ENCODE results near the gene PIK3AP1. TPM values are rescaled to one million over a fixed set of nuclear protein-coding genes. Genes with fewer than 3 reads are reported as not detected.

The PIK3AP1 gene
- total and polyA plus RNA-seq, 2 of the 4 experiments (the other 2 are of a cell fraction) = under 0.01 to 0.14 TPM

DNA sequence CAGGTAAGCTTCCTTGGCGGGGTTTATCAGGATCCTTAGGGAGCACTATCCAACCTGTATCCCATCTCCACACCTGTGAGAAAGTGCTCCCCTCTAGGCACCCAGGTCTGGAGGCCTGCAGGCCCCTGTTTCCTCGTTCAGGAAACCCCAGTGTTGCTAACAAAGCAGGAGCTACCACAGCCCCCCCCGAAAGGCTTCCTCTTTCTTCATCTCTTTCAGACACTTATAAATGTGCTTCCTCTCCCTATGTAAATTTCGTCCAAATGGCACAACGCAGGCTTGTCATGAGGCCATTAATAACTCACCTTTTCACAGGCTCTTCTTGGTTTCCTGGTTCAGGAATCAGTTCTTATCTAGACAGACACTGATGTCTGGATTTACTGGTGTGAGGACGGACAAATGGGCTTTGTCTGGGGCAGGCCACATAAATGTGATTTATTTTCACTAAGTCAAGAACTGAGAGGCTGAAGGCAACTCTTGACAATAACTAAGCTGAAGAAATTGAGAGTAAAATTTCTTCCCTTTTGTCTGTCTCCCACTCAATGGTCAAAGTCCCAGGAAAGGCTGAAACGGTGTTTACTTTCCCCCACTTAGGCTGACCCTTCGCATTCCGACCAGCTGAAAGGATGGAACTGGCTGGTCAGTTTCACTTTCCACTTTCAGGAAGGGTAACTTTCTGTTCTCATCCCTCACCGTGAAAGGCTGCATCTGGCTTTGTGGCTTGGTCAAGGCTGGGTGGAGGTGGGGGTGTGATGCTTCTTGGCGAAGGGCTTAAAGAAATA, 46.8 kb downstream of the PIK3AP1 start:
- peak overlapping the region; percentile 65 for H2AFZ ChIP-seq (replicated peaks; ENCODE audit: low read length, poor library complexity)
- H3K4me2 ChIP-seq (ENCODE audit: low read depth, low read length) = peak overlapping the region; percentile 71
- H4K91ac ChIP-seq (ENCODE audit: insufficient read depth, low read depth, low read length) = peak overlapping the region; percentile 83
- ChIA-PET POLR2A (ENCODE audit: unreplicated experiment) (interaction anchor here (0.6 kb wide), 1 partner anchor 90 kb away, joined by 7 read pairs; no protein-coding TSS in a partner anchor), CTCF (interaction anchor here (0.7 kb wide), 1 partner anchor 9 kb away, joined by 3 read pairs; no protein-coding TSS in a partner anchor)
- no peak overlapping the region; the same call in 1 of the 2 replicates for H3K4me3 ChIP-seq (ENCODE audit: insufficient read depth, low read depth, low read length)
- no peak for TF ChIP-seq RCOR1 (IDR thresholded peaks at IDR 0.05; ENCODE audit: insufficient replicate concordance, low read length)
- no peak for TF ChIP-seq MAZ (IDR thresholded peaks at IDR 0.05; ENCODE audit: borderline replicate concordance, low read depth, low read length)
- TF ChIP-seq, protein P1, sequence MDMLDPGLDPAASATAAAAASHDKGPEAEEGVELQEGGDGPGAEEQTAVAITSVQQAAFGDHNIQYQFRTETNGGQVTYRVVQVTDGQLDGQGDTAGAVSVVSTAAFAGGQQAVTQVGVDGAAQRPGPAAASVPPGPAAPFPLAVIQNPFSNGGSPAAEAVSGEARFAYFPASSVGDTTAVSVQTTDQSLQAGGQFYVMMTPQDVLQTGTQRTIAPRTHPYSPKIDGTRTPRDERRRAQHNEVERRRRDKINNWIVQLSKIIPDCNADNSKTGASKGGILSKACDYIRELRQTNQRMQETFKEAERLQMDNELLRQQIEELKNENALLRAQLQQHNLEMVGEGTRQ (IDR thresholded peaks at IDR 0.05; ENCODE audit: low read depth, low read length) = no peak
- no peak for TF ChIP-seq SMC3 (IDR thresholded peaks at IDR 0.05; ENCODE audit: low read depth, low read length)
- TF ChIP-seq CHD1 (IDR thresholded peaks at IDR 0.05; ENCODE audit: low read depth, low read length) = no peak
- no peak for TF ChIP-seq NFE2L2 (IDR thresholded peaks at IDR 0.05; ENCODE audit: low read depth, low read length)
- no peak for TF ChIP-seq BHLHE40 (IDR thresholded peaks at IDR 0.05; ENCODE audit: low read depth, low read length)
- no peak for TF ChIP-seq FOS (IDR thresholded peaks at IDR 0.05; ENCODE audit: low read depth, low read length)
- no peak for TF ChIP-seq POLR2A (IDR thresholded peaks at IDR 0.05; ENCODE audit: low read depth, low read length)
- TF ChIP-seq CEBPB (IDR thresholded peaks at IDR 0.05; ENCODE audit: low read depth, low read length) = no peak
- TF ChIP-seq RFX5 (IDR thresholded peaks at IDR 0.05; ENCODE audit: low read depth, low read length) = no peak
- TF ChIP-seq RAD21 (IDR thresholded peaks at IDR 0.05; ENCODE audit: low read length) = no peak
- TF ChIP-seq ELK1 (IDR thresholded peaks at IDR 0.05; ENCODE audit: borderline replicate concordance, low read depth, low read length) = no peak
- no peak for TF ChIP-seq MAFK (IDR thresholded peaks at IDR 0.05; ENCODE audit: low read depth, low read length)
- 80% methylated on average over 1 of the region's 11 CpGs; no CpG with 5 or more reads in 1 of the 2 experiments for WGBS, 2 experiments (ENCODE audit: extremely low coverage in 2 of 2, insufficient read length in 1 of 2)
- H2BK20ac ChIP-seq (ENCODE audit: low read depth, low read length) = peak overlapping the region; percentile 63
- H3K56ac ChIP-seq (ENCODE audit: extremely low read depth, insufficient read depth, low read length) = no peak overlapping the region
- H3K18ac ChIP-seq (ENCODE audit: low read depth, low read length) = peak overlapping the region; percentile 43
- no peak overlapping the region for H2AK5ac ChIP-seq (ENCODE audit: low read depth, low read length)
- intact Hi-C loops (cut with micrococcal nuclease) (no loop called here), in situ Hi-C loops (cut with MboI; ENCODE audit: low sequenced_read_pairs) (no loop called here), dilution Hi-C loops (cut with HindIII; ENCODE audit: low sequenced_read_pairs, unreplicated experiment) (no loop called here)
- H4K8ac ChIP-seq (ENCODE audit: low read depth in 2 of 2, low read length in 2 of 2) = peak overlapping the region; percentile 12 to 56; a peak in 3 of 4 replicates
- 0 out of 2 replicates have a peak overlapping the region, but pooled peaks have one; percentile 33 for H3K14ac ChIP-seq (replicated peaks; ENCODE audit: low read depth, low read length)
- no peaks in the 10 kb centered on the region for H3K36me3 ChIP-seq (ENCODE audit: control insufficient read depth, insufficient read depth, low read length)
- peak; percentile 63 for DNase-seq
- no peak overlapping the region for H3K9ac ChIP-seq (ENCODE audit: low read depth, low read length)
- peak overlapping the region; percentile 20; the same call in 1 of the 3 replicates for H2BK15ac ChIP-seq (ENCODE audit: low read depth, low read length)
- no peaks in the 10 kb centered on the region for H3K27me3 ChIP-seq (ENCODE audit: control insufficient read depth, insufficient read depth, low read length)
- peak overlapping the region; percentile 35 for H4K5ac ChIP-seq (ENCODE audit: low read depth, low read length)
- H2BK5ac ChIP-seq (ENCODE audit: low read depth, low read length, poor library complexity, severe bottlenecking) = peak overlapping the region; percentile 9
- H3K9me3 ChIP-seq (ENCODE audit: control insufficient read depth, insufficient read depth, low read length) = no peaks in the 10 kb centered on the region
- peaks cover 7% of the 10 kb centered on the region for H3K4me1 ChIP-seq (ENCODE audit: control insufficient read depth, insufficient read depth, low read length)
- no peak overlapping the region for H3K23ac ChIP-seq (ENCODE audit: low read depth, low read length)
- H2AK9ac ChIP-seq (replicated peaks; ENCODE audit: low read depth, low read length, poor library complexity) = no peak overlapping the region
- peak; percentile 87 for ATAC-seq (ENCODE audit: low read depth)
- H3K79me1 ChIP-seq (ENCODE audit: low read depth in 1 of 2, low read length in 2 of 2) = no peaks in the 10 kb centered on the region
- peak overlapping the region; percentile 64 for H2BK120ac ChIP-seq (ENCODE audit: low read depth, low read length)
- H4K20me1 ChIP-seq (ENCODE audit: insufficient read depth, low read length) = no peaks in the 10 kb centered on the region
- H3K27ac ChIP-seq (ENCODE audit: insufficient read depth, low read length) = no peak overlapping the region
- no TSS peak for BruUV-seq (replicated peaks)
- peaks cover 5% of the 10 kb centered on the region; the same call in 1 of the 2 replicates for H3K9me1 ChIP-seq (ENCODE audit: insufficient read depth, low read length)
- peak overlapping the region; percentile 52 for H3K4ac ChIP-seq (ENCODE audit: low read depth, low read length)
